ENCODE results near the gene PDLIM1. TPM values are rescaled to one million over a fixed set of nuclear protein-coding genes. Genes with fewer than 3 reads are reported as not detected.
A peak's percentile ranks its signal among the peaks of the same experiment; 100 is the strongest.

PDLIM1 gene
- total and polyA plus RNA-seq, 8 donors = 41.7 to 289 (median 182) TPM

GRCh38 chr10:95220539-95220938, 70.3 kb downstream of the PDLIM1 start:
- Histone ChIP-seq H3K27me3 (no peaks in the 10 kb centered on the region), H3K4me1 (no peaks in the 10 kb centered on the region), H3K27ac (no peak overlapping the region), H3K36me3 (peaks cover 0 to 7% (median 0%) of the 10 kb centered on the region in 4 donors), H3K4me3 (no peak overlapping the region), H3K9me3 (no peaks in the 10 kb centered on the region)
- intact Hi-C loops (cut with DNase I; ENCODE audit: low total_unique reads) = no loop called here
- TF ChIP-seq POLR2AphosphoS5 (IDR thresholded peaks at IDR 0.05) (no peak), CTCF (IDR thresholded peaks at IDR 0.05) (no peak), POLR2A (IDR thresholded peaks at IDR 0.05) (no peak), EP300 (IDR thresholded peaks at IDR 0.05) (no peak)
- no peak for DNase-seq
- WGBS, 5 donors = 82 to 89% (median 86%) methylated on average over 3 of the region's 3 CpGs

GRCh38 chr10:95217476-95217875, 73.3 kb downstream of the PDLIM1 start:
- DNase-seq = no peak
- H3K4me1 ChIP-seq = no peaks in the 10 kb centered on the region
- 63 to 81% (median 71%) methylated on average over 1 of the region's 1 CpG for WGBS, 5 donors
- peaks cover 0 to 7% (median 0%) of the 10 kb centered on the region in 4 donors for H3K36me3 ChIP-seq
- H3K9me3 ChIP-seq = no peaks in the 10 kb centered on the region
- H3K4me3 ChIP-seq = no peak overlapping the region
- no peak overlapping the region for H3K27ac ChIP-seq
- TF ChIP-seq CTCF (IDR thresholded peaks at IDR 0.05) = no peak
- no peak for TF ChIP-seq EP300 (IDR thresholded peaks at IDR 0.05)
- no peak for TF ChIP-seq POLR2AphosphoS5 (IDR thresholded peaks at IDR 0.05)
- no peak for TF ChIP-seq POLR2A (IDR thresholded peaks at IDR 0.05)
- no peaks in the 10 kb centered on the region for H3K27me3 ChIP-seq
- intact Hi-C loops (cut with DNase I; ENCODE audit: low total_unique reads) = no loop called here

- TF ChIP-seq EP300 (IDR thresholded peaks at IDR 0.05) = no peak
- TF ChIP-seq POLR2AphosphoS5 (IDR thresholded peaks at IDR 0.05) = no peak
- TF ChIP-seq POLR2A (IDR thresholded peaks at IDR 0.05) = no peak
- TF ChIP-seq CTCF (IDR thresholded peaks at IDR 0.05) = no peak
- H3K27ac ChIP-seq = no peak overlapping the region
- H3K36me3 ChIP-seq = peaks cover 0 to 7% (median 0%) of the 10 kb centered on the region in 4 donors
- no peaks in the 10 kb centered on the region for H3K27me3 ChIP-seq
- H3K4me3 ChIP-seq = no peak overlapping the region
- intact Hi-C loops (cut with DNase I; ENCODE audit: low total_unique reads) = no loop called here
- no peaks in the 10 kb centered on the region for H3K4me1 ChIP-seq
- 74 to 87% (median 78%) methylated on average over 3 of the region's 3 CpGs for WGBS, 5 donors
- no peak for DNase-seq
- H3K9me3 ChIP-seq = no peaks in the 10 kb centered on the region
These were observed 76.0 kb downstream of the PDLIM1 start for GRCh38 chr10:95214793-95215192.

GRCh38 chr10:95214369-95214768, 76.4 kb downstream of the PDLIM1 start:
- Histone ChIP-seq H3K4me1 (no peaks in the 10 kb centered on the region), H3K4me3 (no peak overlapping the region), H3K27me3 (no peaks in the 10 kb centered on the region), H3K36me3 (peaks cover 0 to 7% (median 0%) of the 10 kb centered on the region in 4 donors), H3K27ac (no peak overlapping the region), H3K9me3 (no peaks in the 10 kb centered on the region)
- peak in 1 of 2 donors; percentile 13 for DNase-seq
- 81 to 91% (median 88%) methylated on average over 2 of the region's 2 CpGs for WGBS, 5 donors
- TF ChIP-seq POLR2AphosphoS5 (IDR thresholded peaks at IDR 0.05) (no peak), CTCF (IDR thresholded peaks at IDR 0.05) (no peak), POLR2A (IDR thresholded peaks at IDR 0.05) (no peak), EP300 (IDR thresholded peaks at IDR 0.05) (no peak)
- intact Hi-C loops (cut with DNase I; ENCODE audit: low total_unique reads) = no loop called here
